ENCODE measurements around the gene NPW.
"Not testable (repeated sequence)": the region's sequence is repeated elsewhere in the genome, so short reads cannot be mapped to it uniquely, and the experiment has no call there.

The NPW gene

DNA sequence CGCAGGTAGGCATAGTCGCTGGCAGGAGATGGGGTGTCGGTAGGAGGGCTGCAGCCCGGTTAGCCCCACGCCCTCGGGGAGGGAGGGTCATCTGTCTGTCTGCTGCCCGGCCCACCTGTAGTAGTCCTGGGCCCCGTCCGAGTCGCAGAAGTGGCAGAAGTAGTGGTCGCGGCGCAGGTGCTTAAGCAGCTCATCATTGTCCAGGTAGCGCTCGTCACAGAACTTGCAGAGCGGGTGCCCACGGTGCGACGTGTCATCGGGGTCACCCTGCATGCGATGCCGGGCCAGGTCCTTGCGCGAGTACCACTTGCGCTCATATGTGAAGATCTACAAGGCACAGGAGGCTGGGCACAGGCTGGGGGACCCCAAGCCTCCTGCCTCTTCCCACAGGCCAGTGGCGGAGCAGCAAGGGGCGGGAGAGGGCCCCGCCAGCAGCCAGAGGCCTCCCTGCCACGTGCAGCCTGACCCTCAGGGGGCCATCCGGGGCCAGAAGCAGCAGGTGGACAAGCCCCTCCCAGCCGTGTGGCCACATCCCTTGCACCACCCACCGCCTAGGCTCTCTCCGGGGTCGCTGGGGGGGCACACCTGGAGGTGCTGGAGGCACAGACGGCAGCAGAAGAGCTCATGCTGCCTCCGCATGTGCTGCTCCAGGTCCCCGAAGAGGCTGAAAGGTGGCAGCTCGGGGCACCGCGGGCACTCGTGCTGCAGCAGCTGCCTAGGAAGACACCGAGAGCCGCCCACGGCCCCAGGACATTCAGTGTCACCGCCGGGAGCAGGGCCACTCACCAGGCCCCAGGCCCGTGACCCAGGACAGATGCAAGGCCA is 17.0 kb upstream of the NPW start:
- Histone ChIP-seq H3K9me3 (ENCODE audit: control insufficient read depth, insufficient read depth, low read length) (no peaks in the 10 kb centered on the region), H3K4me1 (ENCODE audit: insufficient read depth, low read length) (peaks cover 6% of the 10 kb centered on the region; the same call in 1 of the 2 replicates), H3K9ac (ENCODE audit: low read depth, low read length) (no peak overlapping the region), H3K36me3 (ENCODE audit: insufficient read depth, low read length) (peaks cover 4% of the 10 kb centered on the region; the same call in 1 of the 2 replicates)

DNA sequence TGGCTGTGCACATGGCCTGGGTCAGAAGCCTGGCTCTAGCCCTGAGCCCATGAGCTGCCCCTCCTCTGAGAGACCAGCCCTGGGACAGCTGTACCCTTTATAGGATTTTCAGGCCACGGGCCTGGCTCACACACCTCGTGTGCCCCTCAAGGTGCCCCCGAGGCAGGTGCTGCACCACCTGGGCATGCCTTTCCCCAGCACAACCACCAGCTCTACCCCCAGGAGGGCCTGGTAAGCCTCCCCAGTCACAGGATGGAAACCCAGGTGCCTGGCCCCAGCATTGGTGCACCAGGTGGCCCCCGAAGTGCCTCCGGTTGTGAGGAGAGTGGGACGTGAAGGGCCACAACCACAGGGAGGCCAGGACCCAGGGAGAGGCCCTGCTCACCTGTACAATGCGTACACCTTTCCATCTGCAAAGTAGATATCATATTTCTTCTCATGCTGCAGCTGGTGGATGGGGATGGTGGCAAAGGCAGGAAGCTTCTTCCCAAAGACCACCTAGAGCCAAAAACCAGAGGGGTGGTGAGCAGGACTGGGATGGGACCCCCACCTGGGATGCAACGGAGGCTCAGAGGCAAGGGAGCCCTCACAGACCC is 16.3 kb upstream of the NPW start:
- H3K9me3 ChIP-seq (ENCODE audit: control insufficient read depth, insufficient read depth, low read length) = no peaks in the 10 kb centered on the region
- H3K9ac ChIP-seq (ENCODE audit: low read depth, low read length) = no peak overlapping the region
- peaks cover 4% of the 10 kb centered on the region; the same call in 1 of the 2 replicates for H3K36me3 ChIP-seq (ENCODE audit: insufficient read depth, low read length)
- peaks cover 9% of the 10 kb centered on the region; the same call in 1 of the 2 replicates for H3K4me1 ChIP-seq (ENCODE audit: insufficient read depth, low read length)

DNA sequence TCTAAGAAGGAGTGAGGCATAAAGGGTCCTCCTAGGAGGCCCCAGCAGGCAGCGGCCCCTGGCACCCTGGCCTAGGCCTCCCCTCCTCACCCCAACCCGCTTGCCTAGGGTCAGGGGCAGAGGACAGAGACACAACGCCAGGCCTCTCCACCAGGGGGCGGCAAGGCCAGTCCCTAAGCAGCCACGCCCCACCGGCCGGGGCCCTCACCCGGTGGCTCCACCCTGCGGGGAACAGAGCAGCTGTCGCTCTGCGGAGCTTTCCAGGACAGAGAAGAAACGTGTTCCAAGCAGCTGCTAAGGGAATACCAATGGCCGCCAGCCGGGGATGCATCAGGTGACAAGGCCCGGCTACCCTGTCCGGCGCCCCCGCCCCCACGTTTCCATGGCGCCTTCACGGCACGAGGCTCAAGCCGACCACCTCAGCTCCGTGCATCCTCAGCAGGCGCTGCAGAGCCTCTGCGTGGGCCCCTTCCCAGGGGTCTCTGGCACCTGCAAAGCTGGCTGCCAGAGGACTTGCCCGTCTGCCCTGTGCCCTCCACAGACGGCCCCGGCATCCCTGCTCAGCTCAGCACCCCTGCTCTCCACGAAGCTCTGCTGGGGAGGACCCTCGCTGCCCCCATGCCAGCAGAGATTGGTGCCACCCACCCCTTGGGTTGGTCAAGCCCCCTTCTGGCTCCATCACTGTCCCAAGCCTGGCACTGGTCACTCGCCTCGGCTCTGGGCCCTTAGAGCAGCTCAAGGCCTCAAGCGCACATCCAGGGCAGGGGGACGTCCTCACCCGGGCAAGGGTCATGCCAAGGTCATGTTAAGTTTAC is 15.6 kb upstream of the NPW start:
- Histone ChIP-seq H3K9me3 (ENCODE audit: control insufficient read depth, insufficient read depth, low read length) (no peaks in the 10 kb centered on the region), H3K9ac (ENCODE audit: low read depth, low read length) (peak overlapping the region; percentile 22), H3K36me3 (ENCODE audit: insufficient read depth, low read length) (peaks cover 4% of the 10 kb centered on the region; the same call in 1 of the 2 replicates), H3K4me1 (ENCODE audit: insufficient read depth, low read length) (peaks cover 12% of the 10 kb centered on the region; the same call in 1 of the 2 replicates)

DNA sequence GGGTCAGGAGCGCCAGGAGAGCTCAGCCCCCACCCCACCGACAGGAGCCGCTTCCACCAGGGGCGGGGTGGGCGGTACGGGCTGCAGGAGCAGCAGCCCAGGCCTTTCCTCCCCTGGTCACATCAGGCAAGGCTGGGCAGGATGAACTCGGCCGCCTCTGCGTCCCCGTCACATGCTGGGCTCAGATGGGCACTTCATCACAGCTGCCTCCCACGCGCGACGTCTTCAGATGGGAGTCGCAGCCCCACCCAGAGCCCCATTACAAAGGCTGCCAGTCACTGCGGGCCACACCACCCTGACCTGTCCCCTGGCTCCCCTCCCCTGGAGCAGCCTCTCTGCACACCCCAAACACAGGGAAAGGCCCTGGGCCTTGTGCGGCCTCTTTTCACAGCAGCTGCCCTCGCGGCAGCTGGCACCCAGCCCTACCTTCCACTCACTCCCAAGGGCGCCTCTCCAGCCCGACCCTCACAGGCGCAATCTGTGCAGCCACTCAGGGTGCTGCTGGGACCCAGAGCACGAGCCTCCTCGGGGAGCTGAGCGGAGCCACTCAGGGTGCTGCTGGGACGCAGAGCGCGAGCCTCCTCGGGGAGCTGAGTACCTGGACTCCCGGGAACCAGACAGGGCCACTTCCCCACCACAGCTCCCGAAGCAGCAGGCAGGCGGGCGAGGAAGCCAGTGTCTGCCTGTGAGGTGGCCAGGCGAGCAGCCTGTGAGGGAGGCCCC is 14.6 kb upstream of the NPW start:
- peaks cover 4% of the 10 kb centered on the region; the same call in 1 of the 2 replicates for H3K36me3 ChIP-seq (ENCODE audit: insufficient read depth, low read length)
- no peak overlapping the region for H3K9ac ChIP-seq (ENCODE audit: low read depth, low read length)
- H3K9me3 ChIP-seq (ENCODE audit: control insufficient read depth, insufficient read depth, low read length) = no peaks in the 10 kb centered on the region
- peaks cover 12% of the 10 kb centered on the region; the same call in 1 of the 2 replicates for H3K4me1 ChIP-seq (ENCODE audit: insufficient read depth, low read length)

DNA sequence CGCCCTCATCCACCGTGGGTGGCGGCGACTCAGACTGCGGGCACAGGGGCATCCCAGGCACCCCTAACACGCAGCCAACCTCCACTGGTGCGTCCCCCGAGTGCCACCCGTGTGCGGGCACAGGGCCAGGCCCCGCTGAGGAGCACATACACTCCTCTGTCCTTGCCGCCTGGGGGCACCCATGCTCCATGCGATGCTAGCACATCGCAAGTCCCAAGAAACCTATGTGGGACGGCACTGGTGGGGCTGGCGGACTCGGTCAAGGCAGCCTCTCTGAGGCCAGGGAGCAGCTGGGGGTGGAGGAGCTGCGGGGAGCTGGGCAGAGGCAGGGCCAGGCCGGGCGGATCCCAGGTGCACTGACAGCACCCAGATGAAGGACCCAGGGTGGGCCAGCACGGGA is 13.9 kb upstream of the NPW start:
- H3K9me3 ChIP-seq (ENCODE audit: control insufficient read depth, insufficient read depth, low read length) = no peaks in the 10 kb centered on the region
- no peak overlapping the region for H3K9ac ChIP-seq (ENCODE audit: low read depth, low read length)
- H3K36me3 ChIP-seq (ENCODE audit: insufficient read depth, low read length) = peaks cover 4% of the 10 kb centered on the region; the same call in 1 of the 2 replicates
- peaks cover 12% of the 10 kb centered on the region; the same call in 1 of the 2 replicates for H3K4me1 ChIP-seq (ENCODE audit: insufficient read depth, low read length)

DNA sequence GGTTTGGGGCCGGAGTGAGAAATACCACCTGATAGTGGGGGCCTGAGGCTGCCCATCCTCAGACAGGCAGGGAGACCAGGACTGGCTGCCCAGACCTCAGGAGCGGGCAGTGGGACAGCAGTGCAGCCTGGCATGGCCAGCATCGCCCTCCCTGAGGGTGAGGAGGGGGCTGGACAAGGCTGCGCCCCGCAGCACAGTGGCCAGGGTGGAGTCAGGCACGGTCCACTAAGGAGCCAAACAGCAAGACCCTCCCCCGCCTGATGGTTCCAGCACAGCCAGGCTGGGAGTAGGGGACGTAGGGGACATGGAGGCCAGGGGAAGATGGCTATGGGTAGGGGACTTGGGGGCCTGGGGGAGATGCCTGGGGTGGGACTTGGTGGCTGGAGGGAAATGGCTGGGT is 13.3 kb upstream of the NPW start:
- Histone ChIP-seq H3K9me3 (ENCODE audit: control insufficient read depth, insufficient read depth, low read length) (no peaks in the 10 kb centered on the region), H3K4me1 (ENCODE audit: insufficient read depth, low read length) (peaks cover 12% of the 10 kb centered on the region; the same call in 1 of the 2 replicates), H3K36me3 (ENCODE audit: insufficient read depth, low read length) (peaks cover 2% of the 10 kb centered on the region; the same call in 1 of the 2 replicates), H3K9ac (ENCODE audit: low read depth, low read length) (no peak overlapping the region)

DNA sequence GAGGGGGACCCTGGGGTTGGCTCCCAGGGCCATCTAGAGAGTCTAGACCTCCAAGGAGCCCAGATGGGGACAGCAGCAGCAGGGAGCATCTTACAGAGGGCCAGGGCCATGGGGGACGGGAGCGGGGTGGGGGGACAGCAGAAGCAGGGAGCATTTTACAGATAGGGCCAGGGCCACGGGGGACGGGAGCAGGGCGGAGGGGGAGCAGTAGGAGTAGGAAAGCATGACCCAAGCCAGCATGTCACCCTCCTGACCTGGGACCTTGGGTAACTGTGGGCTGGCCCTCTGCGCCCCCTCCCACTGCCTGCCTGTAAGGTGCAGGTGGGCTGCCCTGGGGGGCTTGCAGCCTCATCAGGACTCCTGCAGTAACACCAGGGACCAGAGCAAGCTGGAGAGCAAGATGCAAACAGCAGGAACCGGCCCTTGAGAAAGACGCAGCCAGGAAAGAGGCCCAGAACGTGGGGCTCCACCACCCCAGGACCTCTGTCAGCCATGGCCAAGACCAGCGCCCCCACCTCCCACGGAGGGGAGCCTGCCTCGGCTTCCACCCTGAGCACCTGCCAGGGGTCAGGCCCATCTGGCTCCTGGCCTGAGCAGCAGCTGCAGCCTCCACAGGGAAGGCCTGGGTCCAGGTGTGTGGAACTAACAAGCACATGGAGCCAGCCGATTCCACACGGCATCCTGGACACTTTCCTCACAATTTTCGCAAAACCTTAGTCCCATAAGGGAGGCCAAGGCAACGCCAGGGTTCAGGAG is 12.3 kb upstream of the NPW start:
- Histone ChIP-seq H3K9me3 (ENCODE audit: control insufficient read depth, insufficient read depth, low read length) (no peaks in the 10 kb centered on the region), H3K4me1 (ENCODE audit: insufficient read depth, low read length) (peaks cover 12% of the 10 kb centered on the region; the same call in 1 of the 2 replicates), H3K36me3 (ENCODE audit: insufficient read depth, low read length) (no peaks in the 10 kb centered on the region; the same call in 1 of the 2 replicates), H3K9ac (ENCODE audit: low read depth, low read length) (no peak overlapping the region)

DNA sequence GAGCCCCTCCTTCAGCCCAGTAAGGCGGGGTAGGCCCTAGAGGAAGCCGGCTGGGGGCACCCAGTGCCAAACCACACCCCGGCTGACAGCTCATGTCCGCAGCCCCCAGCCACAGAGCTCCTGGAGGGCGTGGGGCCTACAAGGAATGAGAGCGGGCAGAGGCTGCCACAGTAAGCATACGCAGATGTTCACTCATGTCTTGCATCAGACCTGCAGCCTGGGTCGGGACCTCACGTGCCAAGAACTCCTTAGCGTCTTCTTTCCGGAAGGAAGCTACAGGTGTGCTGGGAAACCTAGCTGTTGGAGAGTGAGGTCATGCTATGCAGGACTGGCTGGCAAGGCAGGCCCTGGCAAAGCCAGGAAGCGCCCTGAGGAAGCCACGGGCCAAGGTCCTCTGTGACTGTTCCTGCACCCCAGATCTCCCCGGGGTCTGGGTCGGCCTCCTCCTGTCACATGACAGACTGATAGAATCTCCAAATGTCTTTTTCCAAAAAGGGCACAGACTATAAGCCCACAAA is 11.5 kb upstream of the NPW start:
- Histone ChIP-seq H3K4me1 (ENCODE audit: insufficient read depth, low read length) (peaks cover 12% of the 10 kb centered on the region; the same call in 1 of the 2 replicates), H3K9me3 (ENCODE audit: control insufficient read depth, insufficient read depth, low read length) (no peaks in the 10 kb centered on the region), H3K9ac (ENCODE audit: low read depth, low read length) (peak overlapping the region; percentile 89; the same call in 1 of the 2 replicates), H3K36me3 (ENCODE audit: insufficient read depth, low read length) (no peaks in the 10 kb centered on the region)

DNA sequence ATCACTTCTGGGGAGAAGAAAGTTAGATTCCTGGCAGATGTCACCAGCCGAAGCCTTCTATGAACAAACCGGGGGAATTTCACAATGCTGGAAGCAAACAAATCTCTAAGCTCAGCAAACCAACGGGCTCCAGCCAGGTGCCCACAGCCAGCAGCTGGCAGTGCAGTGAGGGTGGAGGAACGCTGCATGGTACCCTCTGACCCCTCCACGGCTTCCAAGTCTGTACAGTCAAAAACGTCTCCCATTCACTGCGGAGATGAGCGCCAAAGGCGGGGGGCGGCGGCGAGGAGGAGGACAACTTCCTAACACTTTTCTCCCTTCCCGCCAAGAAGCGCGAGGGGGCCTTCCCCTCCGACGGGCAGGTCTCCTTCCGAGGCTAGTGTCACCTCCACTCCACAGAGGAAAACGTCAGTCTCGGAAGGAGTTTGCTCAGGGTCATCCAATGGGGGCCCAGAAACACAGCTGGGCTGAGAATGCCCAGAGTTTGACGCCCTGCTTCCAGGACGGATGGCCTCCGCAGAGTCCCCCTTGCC is 10.9 kb upstream of the NPW start:
- Histone ChIP-seq H3K9ac (ENCODE audit: low read depth, low read length) (peak overlapping the region; percentile 89), H3K9me3 (ENCODE audit: control insufficient read depth, insufficient read depth, low read length) (no peaks in the 10 kb centered on the region), H3K36me3 (ENCODE audit: insufficient read depth, low read length) (no peaks in the 10 kb centered on the region), H3K4me1 (ENCODE audit: insufficient read depth, low read length) (peaks cover 12% of the 10 kb centered on the region; the same call in 1 of the 2 replicates)

DNA sequence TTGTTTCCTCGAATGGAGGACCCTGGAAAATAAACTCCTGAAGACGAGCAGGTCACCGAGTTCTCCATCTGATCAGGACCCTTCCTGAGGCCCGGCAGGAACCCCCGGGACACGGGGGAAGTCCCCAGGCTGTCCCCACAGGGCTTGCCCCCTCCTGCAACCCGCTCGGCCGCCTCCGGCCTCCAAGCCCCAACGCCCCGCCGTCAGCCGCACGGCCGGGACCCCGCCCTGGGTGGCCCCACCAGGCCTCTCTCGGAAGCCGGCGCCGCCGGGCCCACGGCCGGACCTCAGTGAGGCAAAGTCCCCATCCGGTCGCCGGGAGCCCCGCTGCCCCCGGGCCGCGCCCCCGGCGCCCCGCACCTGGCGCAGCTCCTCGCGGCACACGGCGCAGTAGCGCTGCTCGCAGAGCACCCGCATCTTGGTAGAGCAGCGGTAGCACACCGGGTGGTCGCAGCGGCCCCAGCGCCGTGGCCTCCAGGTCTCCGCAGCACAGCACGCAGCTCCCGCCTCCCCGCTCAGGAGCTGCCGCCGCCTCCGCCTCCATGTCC is 10.3 kb upstream of the NPW start:
- peak overlapping the region; percentile 89 for H3K9ac ChIP-seq (ENCODE audit: low read depth, low read length)
- H3K9me3 ChIP-seq (ENCODE audit: control insufficient read depth, insufficient read depth, low read length) = no peaks in the 10 kb centered on the region
- no peaks in the 10 kb centered on the region for H3K36me3 ChIP-seq (ENCODE audit: insufficient read depth, low read length)
- H3K4me1 ChIP-seq (ENCODE audit: insufficient read depth, low read length) = peaks cover 10% of the 10 kb centered on the region; the same call in 1 of the 2 replicates

DNA sequence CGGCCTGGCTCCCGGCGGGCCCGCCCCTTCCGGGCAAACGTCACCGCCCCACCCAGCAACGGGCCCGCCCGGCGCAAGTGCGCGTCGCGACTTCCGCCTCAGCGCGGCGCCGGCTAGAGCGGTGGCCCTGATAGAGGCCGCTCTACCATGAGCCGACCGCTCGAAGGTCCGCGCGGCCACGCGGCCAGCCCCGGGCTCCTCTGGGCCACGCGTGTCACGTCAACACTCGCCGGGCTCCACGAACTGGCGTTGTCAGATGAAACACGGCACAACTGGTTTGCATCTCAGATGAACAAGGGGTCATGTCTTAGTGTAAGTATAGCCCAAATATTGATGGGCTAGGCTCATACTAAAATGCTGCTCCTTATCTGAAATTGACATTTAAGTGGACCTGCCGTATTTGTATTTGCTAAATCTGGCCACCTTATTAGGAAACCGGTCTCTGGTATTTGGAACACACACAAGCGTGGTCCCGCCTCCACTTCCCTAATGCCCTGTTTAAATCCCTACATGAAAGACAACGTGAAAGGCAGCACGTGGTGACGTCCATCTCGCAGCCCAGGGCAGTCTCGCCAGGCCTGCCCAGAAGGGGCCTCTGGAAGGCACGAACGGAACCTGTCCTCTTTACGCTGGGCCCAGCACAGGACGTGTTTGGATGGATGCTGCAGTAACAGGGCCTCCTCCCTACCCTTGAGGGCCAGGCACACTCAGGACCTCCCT is 9.6 kb upstream of the NPW start, which contains the start of gene ZNF598:
ZNF598 (minus strand) TSS at position 31 of the 720 bp plus-strand sequence.
- Histone ChIP-seq H3K4me1 (ENCODE audit: insufficient read depth, low read length) (peaks cover 6% of the 10 kb centered on the region; the same call in 1 of the 2 replicates), H3K36me3 (ENCODE audit: insufficient read depth, low read length) (no peaks in the 10 kb centered on the region), H3K9ac (ENCODE audit: low read depth, low read length) (peak within 1 kb of the TSS; percentile 89), H3K9me3 (ENCODE audit: control insufficient read depth, insufficient read depth, low read length) (no peaks in the 10 kb centered on the region)

DNA sequence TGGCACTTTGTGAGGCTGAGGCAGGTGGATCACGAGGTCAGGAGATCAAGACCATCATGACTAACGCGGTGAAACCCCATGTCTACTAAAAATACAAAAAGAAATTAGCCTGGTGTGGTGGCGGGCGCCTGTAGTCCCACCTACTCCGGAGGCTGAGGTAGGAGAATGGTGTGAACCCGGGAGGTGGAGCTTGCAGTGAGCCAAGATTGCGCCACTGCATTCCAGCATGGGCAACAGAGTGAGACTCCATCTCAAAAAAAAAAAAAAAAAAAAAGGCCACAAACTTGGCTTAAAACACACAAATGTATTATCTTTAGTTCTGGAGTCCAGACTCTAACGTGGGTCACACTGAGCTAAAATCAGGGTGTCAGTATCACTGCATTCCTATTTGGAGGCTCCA is 7.9 kb upstream of the NPW start:
- H3K9ac ChIP-seq (ENCODE audit: low read depth, low read length); H3K36me3 ChIP-seq (ENCODE audit: insufficient read depth, low read length); H3K4me1 ChIP-seq (ENCODE audit: insufficient read depth, low read length): not testable (repeated sequence)

More for the DNA sequence above, 7.9 kb upstream of the NPW start:
- not testable (repeated sequence) for H3K9me3 ChIP-seq (ENCODE audit: control insufficient read depth, insufficient read depth, low read length)
